Hippocampal formation (tissue), 2 donors: ENCODE data around the gene PEX16.
"Not testable (repeated sequence)": the region's sequence is repeated elsewhere in the genome, so short reads cannot be mapped to it uniquely, and the experiment has no call there.

ENCODE experiments used
- DNase-seq, 2 donors: peaks; one replicate each; lab custom pipeline; 2025; lab: John Stamatoyannopoulos, UW

PEX16 gene

GRCh38 chr11:45918331-45918941, 759 bp upstream of the PEX16 start:
- DNase-seq: peak; percentile 58 to 83

- DNase-seq: no peak
Measured at GRCh38 chr11:45917286-45917622, 423 bp downstream of the PEX16 start.

- no peak for DNase-seq
Measured at GRCh38 chr11:45915446-45915845, 2.2 kb downstream of the PEX16 start.

- no peak for DNase-seq
Measured at GRCh38 chr11:45913942-45914635, 3.6 kb downstream of the PEX16 start.

GRCh38 chr11:45913514-45913913, 4.2 kb downstream of the PEX16 start:
- DNase-seq: no peak

GRCh38 chr11:45910623-45911022, 7.1 kb downstream of the PEX16 start:
- no peak for DNase-seq

- no peak for DNase-seq
Measured at GRCh38 chr11:45909594-45910475, 7.8 kb downstream of the PEX16 start.

- DNase-seq: no peak
Measured at GRCh38 chr11:45907911-45908370, 9.7 kb downstream of the PEX16 start.

- DNase-seq: no peak
Measured at GRCh38 chr11:45906965-45907611, 10.6 kb downstream of the PEX16 start, which contains the start of gene FREY1. Gene FREY1 (minus strand): TSS chr11:45907271. CDS start chr11:45907245, 26 bp downstream.

- DNase-seq: no peak
Measured at GRCh38 chr11:45906096-45906682, 11.5 kb downstream of the PEX16 start.

- DNase-seq: not testable (repeated sequence)
Measured at GRCh38 chr11:45905576-45905975, 12.1 kb downstream of the PEX16 start.

GRCh38 chr11:45905095-45905494, 12.6 kb downstream of the PEX16 start:
- no peak for DNase-seq

GRCh38 chr11:45904309-45904915, 13.3 kb downstream of the PEX16 start:
- DNase-seq: no peak

- DNase-seq: no peak
Measured at GRCh38 chr11:45902452-45903380, 15.0 kb downstream of the PEX16 start.

GRCh38 chr11:45901626-45902025, 16.1 kb downstream of the PEX16 start:
- DNase-seq: peak; percentile 84 to 85

- peak; percentile 51 to 62 for DNase-seq
Measured at GRCh38 chr11:45900916-45901617, 16.6 kb downstream of the PEX16 start.

- DNase-seq: not testable (repeated sequence)
Measured at GRCh38 chr11:45900175-45900800, 17.4 kb downstream of the PEX16 start.

- peak; percentile 84 to 86 for DNase-seq
Measured at GRCh38 chr11:45899448-45900174, 18.1 kb downstream of the PEX16 start.
